ENCODE results near the gene SLC7A5.
"Not testable (repeated sequence)": the region's sequence is repeated elsewhere in the genome, so short reads cannot be mapped to it uniquely, and the experiment has no call there.

Gene SLC7A5

GRCh38 chr16:87787451-87788091 is 81.7 kb downstream of the SLC7A5 start:
- not testable (repeated sequence) for H3K36me3 ChIP-seq (ENCODE audit: control insufficient read depth, low read depth, low read length); H3K4me3 ChIP-seq (ENCODE audit: low read length); H3K4me1 ChIP-seq (ENCODE audit: control insufficient read depth, low read depth, low read length); H3K27me3 ChIP-seq (ENCODE audit: control insufficient read depth, insufficient read depth, low read length); H3K27ac ChIP-seq (ENCODE audit: low read length); H3K9me3 ChIP-seq (ENCODE audit: control insufficient read depth, low read depth, low read length); H3K9ac ChIP-seq (ENCODE audit: low read length)

DNA sequence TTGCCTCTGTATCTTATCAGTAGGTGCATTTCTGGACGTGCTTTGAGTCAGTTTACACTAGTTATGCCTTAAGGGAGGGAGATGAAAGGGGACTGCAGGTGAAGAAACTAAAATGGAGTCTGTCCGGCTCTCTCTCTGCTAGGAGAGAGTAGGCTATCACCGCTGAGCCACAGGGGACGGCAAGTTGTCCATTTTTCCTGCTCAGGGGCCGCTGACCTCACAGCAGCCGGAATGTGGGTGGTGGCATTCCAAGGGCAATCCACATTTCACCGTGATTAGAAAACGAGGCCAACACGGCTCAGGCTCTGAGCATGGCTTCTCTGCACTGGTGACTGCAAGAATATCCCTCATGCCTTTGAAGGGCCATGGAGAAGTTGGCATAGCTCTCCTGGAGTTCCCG is 84.5 kb downstream of the SLC7A5 start:
- Histone ChIP-seq H3K9me3 (ENCODE audit: control insufficient read depth, low read depth, low read length) (no peaks in the 10 kb centered on the region), H3K27ac (ENCODE audit: low read length) (no peak overlapping the region), H3K9ac (ENCODE audit: low read length) (no peak overlapping the region), H3K27me3 (ENCODE audit: control insufficient read depth, insufficient read depth, low read length) (no peaks in the 10 kb centered on the region), H3K36me3 (ENCODE audit: control insufficient read depth, low read depth, low read length) (no peaks in the 10 kb centered on the region), H3K4me3 (ENCODE audit: low read length) (no peak overlapping the region), H3K4me1 (ENCODE audit: control insufficient read depth, low read depth, low read length) (no peaks in the 10 kb centered on the region)

DNA sequence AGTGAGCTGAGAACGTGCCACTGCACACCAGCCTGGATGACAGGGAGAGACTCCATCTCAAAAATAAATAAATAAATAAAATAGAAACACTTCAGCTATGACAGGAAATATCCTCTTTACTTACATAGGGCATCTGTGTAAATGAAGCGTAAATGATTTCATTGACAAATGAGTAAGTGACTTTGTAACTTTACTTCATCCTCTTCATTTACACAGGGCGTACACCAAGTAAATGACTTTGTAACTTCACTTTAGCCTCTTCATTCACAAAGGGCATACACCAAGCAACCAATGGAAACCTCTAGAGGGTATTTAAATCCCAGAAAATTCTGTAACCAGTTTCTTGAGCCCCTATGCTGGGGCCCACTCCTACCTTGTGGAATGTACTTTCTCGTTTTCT is 87.3 kb downstream of the SLC7A5 start:
- H3K27me3 ChIP-seq (ENCODE audit: control insufficient read depth, insufficient read depth, low read length), result no peaks in the 10 kb centered on the region
- H3K36me3 ChIP-seq (ENCODE audit: control insufficient read depth, low read depth, low read length), result no peaks in the 10 kb centered on the region
- peaks cover 11% of the 10 kb centered on the region for H3K4me1 ChIP-seq (ENCODE audit: control insufficient read depth, low read depth, low read length)
- H3K9me3 ChIP-seq (ENCODE audit: control insufficient read depth, low read depth, low read length), result no peaks in the 10 kb centered on the region
- H3K27ac ChIP-seq (ENCODE audit: low read length), result no peak overlapping the region
- no peak overlapping the region for H3K4me3 ChIP-seq (ENCODE audit: low read length)
- no peak overlapping the region for H3K9ac ChIP-seq (ENCODE audit: low read length)

GRCh38 chr16:87780385-87780989 is 88.8 kb downstream of the SLC7A5 start:
- H3K4me1 ChIP-seq (ENCODE audit: control insufficient read depth, low read depth, low read length), result peaks cover 11% of the 10 kb centered on the region
- no peak overlapping the region for H3K9ac ChIP-seq (ENCODE audit: low read length)
- no peaks in the 10 kb centered on the region for H3K27me3 ChIP-seq (ENCODE audit: control insufficient read depth, insufficient read depth, low read length)
- no peaks in the 10 kb centered on the region for H3K36me3 ChIP-seq (ENCODE audit: control insufficient read depth, low read depth, low read length)
- no peak overlapping the region for H3K4me3 ChIP-seq (ENCODE audit: low read length)
- H3K27ac ChIP-seq (ENCODE audit: low read length), result no peak overlapping the region
- no peaks in the 10 kb centered on the region for H3K9me3 ChIP-seq (ENCODE audit: control insufficient read depth, low read depth, low read length)
